HCT116 (cell line): ENCODE measurements around the gene CCDC3.

Source experiments
- POLR2A ChIP-seq: IDR thresholded peaks from 2 replicates; pipeline ENCODE4 v1.7.0; 2011; ENCODE audit warnings: borderline replicate concordance; ENCODE audit not compliant: insufficient read depth, insufficient read length; ENCODE audit errors: extremely low read depth
- SP1 ChIP-seq: IDR thresholded peaks from 2 replicates; pipeline ENCODE4 v1.6.1; 2012; ENCODE audit warnings: low read depth
- TF ChIP-seq, protein P1 (sequence below), 3 experiments: fragments of 200-600 bp in 1 of 3; sonication (generic) in 1 of 3; IDR thresholded peaks in 2 of 3; conservative IDR thresholded peaks in 1 of 3; 2 replicates each; pipeline ENCODE4 v1.5.1; 2012 to 2017; ENCODE audit warnings: low read depth in 2 of 3, low read length in 2 of 3, antibody characterized with exemption in 1 of 3, borderline replicate concordance in 1 of 3, control low read depth in 1 of 3, mild to moderate bottlenecking in 1 of 3, mixed read lengths in 1 of 3, mixed run types in 1 of 3, moderate library complexity in 1 of 3; ENCODE audit not compliant: insufficient read depth in 1 of 3
- TF ChIP-seq, protein P2 (sequence below): IDR thresholded peaks from 2 replicates; pipeline ENCODE4 v1.6.1; 2012; ENCODE audit warnings: low read depth

DNA sequence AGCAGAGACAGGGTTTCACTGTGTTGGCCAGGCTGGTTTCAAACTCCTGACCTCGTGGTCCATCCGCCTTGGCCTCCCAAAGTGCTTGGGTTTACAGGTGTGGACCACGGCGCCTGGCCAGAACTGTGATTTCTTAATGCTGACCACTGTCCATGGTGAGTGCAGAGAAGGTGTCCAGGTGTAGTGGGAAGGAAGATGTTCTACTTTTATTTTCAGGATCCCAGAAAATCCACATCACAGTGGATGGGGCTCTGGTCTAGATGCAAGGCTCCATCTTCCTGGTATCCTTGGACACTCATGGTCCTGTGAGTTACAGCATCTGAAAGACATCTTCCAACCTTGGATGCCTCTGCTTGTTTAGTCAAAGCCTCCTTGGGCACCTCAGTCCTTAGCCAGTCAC is 92.7 kb downstream of the CCDC3 start:
- TF ChIP-seq, protein P1, sequence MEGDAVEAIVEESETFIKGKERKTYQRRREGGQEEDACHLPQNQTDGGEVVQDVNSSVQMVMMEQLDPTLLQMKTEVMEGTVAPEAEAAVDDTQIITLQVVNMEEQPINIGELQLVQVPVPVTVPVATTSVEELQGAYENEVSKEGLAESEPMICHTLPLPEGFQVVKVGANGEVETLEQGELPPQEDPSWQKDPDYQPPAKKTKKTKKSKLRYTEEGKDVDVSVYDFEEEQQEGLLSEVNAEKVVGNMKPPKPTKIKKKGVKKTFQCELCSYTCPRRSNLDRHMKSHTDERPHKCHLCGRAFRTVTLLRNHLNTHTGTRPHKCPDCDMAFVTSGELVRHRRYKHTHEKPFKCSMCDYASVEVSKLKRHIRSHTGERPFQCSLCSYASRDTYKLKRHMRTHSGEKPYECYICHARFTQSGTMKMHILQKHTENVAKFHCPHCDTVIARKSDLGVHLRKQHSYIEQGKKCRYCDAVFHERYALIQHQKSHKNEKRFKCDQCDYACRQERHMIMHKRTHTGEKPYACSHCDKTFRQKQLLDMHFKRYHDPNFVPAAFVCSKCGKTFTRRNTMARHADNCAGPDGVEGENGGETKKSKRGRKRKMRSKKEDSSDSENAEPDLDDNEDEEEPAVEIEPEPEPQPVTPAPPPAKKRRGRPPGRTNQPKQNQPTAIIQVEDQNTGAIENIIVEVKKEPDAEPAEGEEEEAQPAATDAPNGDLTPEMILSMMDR (IDR thresholded peaks at IDR 0.05 in 2 of 3, conservative IDR thresholded peaks at IDR 0.05 in 1 of 3; ENCODE audit: borderline replicate concordance in 1 of 3, insufficient read depth in 1 of 3, low read depth in 2 of 3, low read length in 2 of 3): no peak
- TF ChIP-seq, protein P2, sequence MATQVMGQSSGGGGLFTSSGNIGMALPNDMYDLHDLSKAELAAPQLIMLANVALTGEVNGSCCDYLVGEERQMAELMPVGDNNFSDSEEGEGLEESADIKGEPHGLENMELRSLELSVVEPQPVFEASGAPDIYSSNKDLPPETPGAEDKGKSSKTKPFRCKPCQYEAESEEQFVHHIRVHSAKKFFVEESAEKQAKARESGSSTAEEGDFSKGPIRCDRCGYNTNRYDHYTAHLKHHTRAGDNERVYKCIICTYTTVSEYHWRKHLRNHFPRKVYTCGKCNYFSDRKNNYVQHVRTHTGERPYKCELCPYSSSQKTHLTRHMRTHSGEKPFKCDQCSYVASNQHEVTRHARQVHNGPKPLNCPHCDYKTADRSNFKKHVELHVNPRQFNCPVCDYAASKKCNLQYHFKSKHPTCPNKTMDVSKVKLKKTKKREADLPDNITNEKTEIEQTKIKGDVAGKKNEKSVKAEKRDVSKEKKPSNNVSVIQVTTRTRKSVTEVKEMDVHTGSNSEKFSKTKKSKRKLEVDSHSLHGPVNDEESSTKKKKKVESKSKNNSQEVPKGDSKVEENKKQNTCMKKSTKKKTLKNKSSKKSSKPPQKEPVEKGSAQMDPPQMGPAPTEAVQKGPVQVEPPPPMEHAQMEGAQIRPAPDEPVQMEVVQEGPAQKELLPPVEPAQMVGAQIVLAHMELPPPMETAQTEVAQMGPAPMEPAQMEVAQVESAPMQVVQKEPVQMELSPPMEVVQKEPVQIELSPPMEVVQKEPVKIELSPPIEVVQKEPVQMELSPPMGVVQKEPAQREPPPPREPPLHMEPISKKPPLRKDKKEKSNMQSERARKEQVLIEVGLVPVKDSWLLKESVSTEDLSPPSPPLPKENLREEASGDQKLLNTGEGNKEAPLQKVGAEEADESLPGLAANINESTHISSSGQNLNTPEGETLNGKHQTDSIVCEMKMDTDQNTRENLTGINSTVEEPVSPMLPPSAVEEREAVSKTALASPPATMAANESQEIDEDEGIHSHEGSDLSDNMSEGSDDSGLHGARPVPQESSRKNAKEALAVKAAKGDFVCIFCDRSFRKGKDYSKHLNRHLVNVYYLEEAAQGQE: no peak
- TF ChIP-seq SP1: no peak
- no peak for TF ChIP-seq POLR2A
